PFSK-1 (cell line): ENCODE data around the gene CUX1.

Experiments used
- FOXP2 ChIP-seq: optimal IDR thresholded peaks from 2 replicates; pipeline ENCODE3; 2011; ENCODE audit warnings: borderline replicate concordance, control low read depth, inconsistent platforms; ENCODE audit not compliant: insufficient read depth; ENCODE audit errors: extremely low read length, extremely low read depth
- POLR2AphosphoS5 ChIP-seq: IDR thresholded peaks from 2 replicates; pipeline ENCODE4 v1.6.1; 2012; ENCODE audit warnings: low read depth, mild to moderate bottlenecking, control low read depth, low read length, moderate library complexity
- REST ChIP-seq, 2 experiments: IDR thresholded peaks; 2 replicates each; pipeline versions ENCODE4 v1.6.1 to v1.8.0; 2011 to 2012; ENCODE audit warnings: low read depth in 2 of 2, low read length in 2 of 2, control low read depth in 1 of 2, inconsistent platforms in 1 of 2, mild to moderate bottlenecking in 1 of 2, moderate library complexity in 1 of 2; ENCODE audit not compliant: insufficient read depth in 1 of 2
- SIN3A ChIP-seq: IDR thresholded peaks from 2 replicates; pipeline ENCODE4 v1.6.1; 2012; ENCODE audit warnings: mild to moderate bottlenecking, low read length, moderate library complexity, borderline replicate concordance; ENCODE audit not compliant: insufficient read depth
- TAF1 ChIP-seq: IDR thresholded peaks from 2 replicates; pipeline ENCODE4 v1.6.1; 2012; ENCODE audit warnings: low read length, control low read depth, borderline replicate concordance; ENCODE audit not compliant: insufficient read depth

GRCh38 chr7:102019461-102019860 lies 202.0 kb downstream of the CUX1 start:
- TF ChIP-seq REST (IDR thresholded peaks at IDR 0.05; ENCODE audit: insufficient read depth in 1 of 2, low read depth in 2 of 2, low read length in 2 of 2), result no peak
- no peak for TF ChIP-seq TAF1
- no peak for TF ChIP-seq SIN3A
- no peak for TF ChIP-seq POLR2AphosphoS5
- TF ChIP-seq FOXP2, result no peak
